IPS DF 4.7 (cell line): Measurements from ENCODE around the gene NSUN4.

Experiments
- DNase-seq: peaks from one replicate; pipeline ENCODE4 v3.0.0-alpha.2; 2013; ENCODE audit warnings: low spot score; ENCODE audit errors: extremely low read depth

Gene NSUN4

DNA sequence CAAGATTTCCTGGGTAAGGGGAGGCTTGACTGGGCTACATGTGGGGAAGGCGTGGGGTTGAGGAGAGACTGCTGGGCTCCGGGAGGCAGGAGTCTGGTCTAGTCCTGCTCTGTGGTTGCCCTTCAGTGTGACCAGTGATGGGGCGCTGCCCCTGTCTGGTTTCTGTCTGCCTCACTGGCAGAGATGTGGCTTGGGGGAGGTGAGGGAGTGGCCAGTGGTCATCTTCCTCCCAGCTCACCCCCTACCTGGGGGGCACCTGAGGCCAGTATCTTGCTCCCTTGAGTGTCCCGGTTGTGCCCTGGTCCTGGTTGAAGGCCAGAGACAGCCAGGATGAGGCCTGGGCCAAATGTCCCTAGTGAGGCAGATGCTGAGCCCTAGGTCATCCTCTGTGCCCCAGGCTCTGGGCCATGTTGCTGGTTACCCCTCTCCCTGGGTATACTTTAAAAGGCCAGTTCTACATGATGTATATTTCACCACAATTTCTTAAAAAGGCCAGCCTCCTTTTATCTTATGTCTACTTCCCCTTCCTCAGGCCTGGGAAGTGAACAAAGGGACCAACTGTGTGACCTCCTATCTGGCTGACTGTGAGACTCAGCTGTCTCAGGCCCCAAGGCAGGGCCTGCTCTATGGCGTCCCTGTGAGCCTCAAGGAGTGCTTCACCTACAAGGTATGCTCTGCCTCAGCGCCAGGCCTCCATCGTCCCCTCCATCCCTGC, 64.0 kb downstream of the NSUN4 start:
- no peak for DNase-seq

DNA sequence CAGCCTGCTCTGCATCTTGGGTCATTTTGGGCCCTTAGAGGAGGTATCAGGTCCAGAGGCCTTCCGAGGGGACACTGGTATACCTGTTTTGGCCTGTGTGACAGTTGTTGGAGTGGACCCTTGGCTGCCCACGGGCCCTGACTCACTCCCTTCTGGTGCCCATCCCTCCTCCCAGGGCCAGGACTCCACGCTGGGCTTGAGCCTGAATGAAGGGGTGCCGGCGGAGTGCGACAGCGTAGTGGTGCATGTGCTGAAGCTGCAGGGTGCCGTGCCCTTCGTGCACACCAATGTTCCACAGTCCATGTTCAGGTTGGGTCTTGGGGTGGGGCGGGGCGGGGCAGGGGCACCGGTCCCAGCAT, 64.6 kb downstream of the NSUN4 start:
- DNase-seq: no peak

DNA sequence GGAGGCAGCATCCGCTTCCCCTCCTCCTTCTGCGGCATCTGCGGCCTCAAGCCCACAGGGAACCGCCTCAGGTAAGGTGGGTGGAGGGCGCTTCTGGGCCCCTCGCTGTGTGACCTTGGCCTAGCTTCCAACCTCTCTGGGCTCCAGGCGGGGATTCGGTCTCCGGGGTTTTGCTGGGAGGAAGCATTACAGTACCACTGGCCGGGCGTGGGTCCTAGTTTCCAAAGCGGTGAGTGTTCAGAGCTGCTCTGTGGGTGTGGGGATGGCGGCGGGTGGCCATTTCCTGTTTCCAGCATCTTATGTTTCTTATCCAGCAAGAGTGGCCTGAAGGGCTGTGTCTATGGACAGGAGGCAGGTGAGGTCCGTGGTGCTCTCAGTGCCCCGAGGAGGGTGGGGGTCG, 65.1 kb downstream of the NSUN4 start:
- DNase-seq: no peak

DNA sequence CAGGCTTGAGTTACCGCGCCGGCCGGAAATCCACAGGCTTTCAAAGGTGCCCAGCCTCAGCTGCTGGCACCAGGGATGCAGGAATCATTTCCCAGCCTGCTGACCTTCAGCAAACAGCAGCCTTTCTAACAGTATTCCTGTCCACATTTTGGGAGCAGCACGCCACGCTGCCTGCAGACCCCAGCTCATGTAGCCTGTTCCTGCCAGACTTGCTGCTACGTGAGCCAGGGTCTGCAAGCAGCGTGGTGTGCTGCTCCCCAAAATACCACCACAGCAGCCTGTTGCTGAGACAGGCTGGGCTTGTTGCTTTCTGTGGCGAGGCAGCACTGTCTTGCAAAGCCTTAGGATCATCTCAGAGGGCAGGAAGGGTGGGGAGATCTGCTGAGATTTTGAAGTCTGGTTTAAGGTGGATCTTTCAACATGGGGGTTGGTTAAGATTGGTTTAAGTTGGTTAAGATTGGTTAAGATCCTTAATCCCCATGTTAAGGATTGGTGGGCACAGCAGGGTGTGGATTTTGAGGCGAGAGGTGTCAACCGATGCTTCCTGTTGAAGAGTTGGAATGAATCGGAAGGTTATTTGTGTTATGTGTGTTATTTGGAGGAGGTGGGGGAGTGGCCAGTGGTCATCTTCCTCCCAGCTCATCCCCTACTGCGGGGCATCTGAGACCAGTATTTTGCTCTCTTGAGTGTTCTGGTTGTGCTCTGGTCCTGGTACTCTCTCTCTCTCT, 66.4 kb downstream of the NSUN4 start:
- DNase-seq: no peak

- DNase-seq: no peak
Measured at GRCh38 chr1:46407636-46408035, 67.0 kb downstream of the NSUN4 start.

DNA sequence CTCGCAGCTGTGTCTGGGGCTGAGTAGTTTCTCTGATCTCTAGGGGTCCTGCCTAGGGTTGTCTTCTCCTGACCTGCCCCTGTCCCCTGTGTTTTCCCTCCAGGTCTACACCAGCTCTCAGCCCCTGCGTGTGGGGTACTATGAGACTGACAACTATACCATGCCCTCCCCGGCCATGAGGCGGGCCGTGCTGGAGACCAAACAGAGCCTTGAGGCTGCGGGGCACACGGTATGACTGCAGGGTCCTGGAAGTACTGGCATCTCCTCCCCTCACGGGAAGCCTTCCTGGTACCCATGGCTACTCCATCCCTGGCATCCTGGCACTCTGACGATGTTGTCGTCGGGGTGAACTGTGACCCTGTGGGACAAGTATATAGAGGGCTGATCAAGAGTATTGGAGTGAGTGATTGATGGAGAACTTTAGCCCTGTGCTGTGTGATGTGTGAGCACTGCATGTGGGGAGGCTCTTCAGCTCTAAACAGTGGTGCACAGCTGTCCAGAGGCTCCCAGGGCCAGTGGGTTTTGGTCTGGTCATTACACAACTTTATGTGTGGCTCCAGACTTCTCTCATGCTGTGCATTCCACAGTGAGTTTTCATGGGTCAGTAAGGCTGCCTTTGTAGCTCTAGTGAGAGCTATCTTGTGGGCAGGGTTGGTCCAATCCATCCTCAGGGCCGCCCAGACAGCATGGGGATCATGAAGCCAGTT, 67.9 kb downstream of the NSUN4 start:
- DNase-seq: no peak

GRCh38 chr1:46409063-46409372, 68.4 kb downstream of the NSUN4 start:
- no peak for DNase-seq

DNA sequence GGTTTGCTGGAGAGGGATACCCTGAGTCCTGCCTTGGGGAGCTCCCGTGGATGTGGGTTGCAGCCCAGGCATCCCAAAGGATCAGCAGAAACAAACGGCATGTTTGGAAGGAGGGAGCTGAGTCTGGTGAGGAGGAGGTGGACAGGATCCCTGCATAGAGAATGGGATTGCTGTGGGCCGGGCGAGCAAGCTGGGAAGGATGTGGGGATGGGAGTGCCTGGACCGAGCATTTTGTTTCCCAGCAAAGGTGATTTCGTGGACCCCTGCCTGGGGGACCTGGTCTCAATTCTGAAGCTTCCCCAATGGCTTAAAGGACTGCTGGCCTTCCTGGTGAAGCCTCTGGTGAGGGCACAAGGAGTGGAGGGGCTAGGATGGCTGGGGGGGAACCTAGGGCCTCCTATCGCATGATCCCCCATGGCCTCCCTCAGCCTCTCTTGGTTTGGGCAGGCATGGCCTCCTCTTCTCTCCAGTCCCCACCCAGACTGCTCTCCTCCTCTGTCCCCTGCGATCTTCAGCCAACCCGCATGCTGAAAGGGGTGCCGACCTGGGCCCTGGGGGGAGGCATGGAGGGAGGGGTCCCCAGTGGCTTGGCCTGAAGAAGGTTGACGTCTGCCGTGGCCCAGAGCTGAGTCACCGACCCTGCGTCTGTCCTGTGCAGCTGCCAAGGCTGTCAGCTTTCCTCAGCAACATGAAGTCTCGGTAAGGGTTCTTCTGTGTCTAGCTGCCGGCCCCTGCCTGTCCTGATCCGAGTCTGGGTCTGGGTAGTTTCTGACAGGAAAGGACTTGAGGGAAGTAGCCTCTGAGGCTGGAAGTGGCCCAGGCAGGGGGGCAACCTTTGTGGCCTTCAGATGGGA, 69.8 kb downstream of the NSUN4 start:
- no peak for DNase-seq

DNA sequence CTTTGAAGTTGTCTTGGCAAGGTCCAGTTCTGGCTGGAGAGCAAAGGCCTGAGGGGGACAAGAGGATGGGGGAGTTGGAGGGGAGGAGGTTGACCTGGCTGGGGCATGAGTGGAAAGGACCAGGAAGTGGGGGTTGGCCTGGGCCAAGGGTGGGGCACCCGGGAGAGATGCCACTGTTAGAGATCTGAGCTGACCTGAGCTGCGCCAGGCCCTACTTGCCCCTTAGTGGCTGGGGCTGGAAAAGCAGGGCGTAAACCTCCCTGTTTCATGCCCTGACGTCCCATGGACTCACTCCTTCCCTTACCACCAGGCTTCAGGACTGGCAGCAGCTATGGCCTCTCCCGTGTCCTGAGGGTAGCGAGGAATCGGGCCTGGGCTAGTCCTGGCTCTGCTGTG, 70.4 kb downstream of the NSUN4 start:
- DNase-seq: no peak
